Endothelial cell of umbilical vein (primary cell): ENCODE data around the gene VAV2.

Experiments used
- CTCF ChIP-seq, 2 donors: IDR thresholded peaks; 1 replicate in 1 of 2; 2 replicates in 1 of 2; pipeline ENCODE4 v1.5.1; 2011; ENCODE audit warnings: low read length in 2 of 2, mild to moderate bottlenecking in 2 of 2, moderate library complexity in 2 of 2, control low read depth in 1 of 2, inconsistent platforms in 1 of 2, low read depth in 1 of 2; ENCODE audit not compliant: insufficient read depth in 1 of 2; ENCODE audit errors: extremely low read depth in 1 of 2
- EZH2 ChIP-seq: IDR thresholded peaks from 2 replicates; pipeline ENCODE4 v1.6.1; 2012; ENCODE audit warnings: borderline replicate concordance, low read depth, mild to moderate bottlenecking, moderate library complexity, low read length, inconsistent platforms; ENCODE audit not compliant: severe bottlenecking
- FOS ChIP-seq: IDR thresholded peaks from 2 replicates; pipeline ENCODE4 v1.6.1; 2011; ENCODE audit warnings: mild to moderate bottlenecking, low read length, moderate library complexity, borderline replicate concordance; ENCODE audit not compliant: insufficient read depth
- MAX ChIP-seq: IDR thresholded peaks from 2 replicates; pipeline ENCODE4 v1.6.1; 2011; ENCODE audit not compliant: insufficient read depth, insufficient read length
- POLR2A ChIP-seq: IDR thresholded peaks from 2 replicates; pipeline ENCODE4 v1.6.1; 2012; ENCODE audit warnings: low read depth, mild to moderate bottlenecking, control low read depth, low read length
- POLR2AphosphoS5 ChIP-seq: IDR thresholded peaks from 2 replicates; pipeline ENCODE4 v1.6.1; 2012; ENCODE audit warnings: low read depth, mild to moderate bottlenecking, control low read depth, low read length, moderate library complexity; ENCODE audit not compliant: insufficient read depth

GRCh38 chr9:133733796-133734533 lies 258.2 kb downstream of the VAV2 start:
- TF ChIP-seq POLR2A (no peak), EZH2 (no peak), POLR2AphosphoS5 (no peak), CTCF (IDR thresholded peaks at IDR 0.05; ENCODE audit: extremely low read depth in 1 of 2, insufficient read depth in 1 of 2, low read depth in 1 of 2, low read length in 2 of 2) (no peak), FOS (no peak), MAX (no peak)
